Gastroesophageal sphincter (tissue), 3 donors: ENCODE results near the gene MKRN2.

Source experiments
- EP300 ChIP-seq: sonication (generic); formaldehyde crosslinking; IDR thresholded peaks from one replicate; pipeline ENCODE4 v1.6.1; 2017; ENCODE audit warnings: antibody characterized with exemption, mild to moderate bottlenecking
- POLR2A ChIP-seq, 2 donors: fragments of 450-650 bp; IDR thresholded peaks; one replicate each; pipeline ENCODE4 v1.6.1; 2017; ENCODE audit warnings: antibody characterized with exemption in 2 of 2, mild to moderate bottlenecking in 2 of 2, moderate library complexity in 1 of 2
- TF ChIP-seq, protein P1 (sequence below), 4 experiments: fragments of 200-600 bp in 2 of 4; fragments of 450-650 bp in 2 of 4; sonication (generic) in 1 of 4; IDR thresholded peaks; one replicate each; pipeline ENCODE4 v1.5.1; 2017 to 2019; ENCODE audit warnings: antibody characterized with exemption in 4 of 4, mild to moderate bottlenecking in 2 of 4, moderate library complexity in 2 of 4

DNA sequence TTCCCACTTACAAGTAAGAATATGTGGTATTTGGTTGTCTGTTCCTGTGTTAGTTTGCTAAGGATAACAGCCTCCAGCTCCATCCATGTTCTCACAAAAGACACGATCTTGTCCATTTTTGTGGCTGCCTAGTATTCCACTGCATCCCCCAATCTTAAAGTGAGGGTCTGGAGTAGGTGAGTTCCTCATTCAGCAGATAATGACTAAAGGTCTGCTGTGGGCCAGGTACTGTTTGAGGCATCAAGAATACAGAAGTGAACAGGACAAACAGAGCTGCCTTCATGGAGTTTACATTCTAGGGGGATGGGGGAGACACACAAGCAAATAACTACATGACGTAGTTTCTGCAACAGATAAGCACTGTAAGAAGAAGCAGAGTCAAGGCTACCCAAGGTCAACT is 35.9 kb upstream of the MKRN2 start:
- TF ChIP-seq, protein P1, sequence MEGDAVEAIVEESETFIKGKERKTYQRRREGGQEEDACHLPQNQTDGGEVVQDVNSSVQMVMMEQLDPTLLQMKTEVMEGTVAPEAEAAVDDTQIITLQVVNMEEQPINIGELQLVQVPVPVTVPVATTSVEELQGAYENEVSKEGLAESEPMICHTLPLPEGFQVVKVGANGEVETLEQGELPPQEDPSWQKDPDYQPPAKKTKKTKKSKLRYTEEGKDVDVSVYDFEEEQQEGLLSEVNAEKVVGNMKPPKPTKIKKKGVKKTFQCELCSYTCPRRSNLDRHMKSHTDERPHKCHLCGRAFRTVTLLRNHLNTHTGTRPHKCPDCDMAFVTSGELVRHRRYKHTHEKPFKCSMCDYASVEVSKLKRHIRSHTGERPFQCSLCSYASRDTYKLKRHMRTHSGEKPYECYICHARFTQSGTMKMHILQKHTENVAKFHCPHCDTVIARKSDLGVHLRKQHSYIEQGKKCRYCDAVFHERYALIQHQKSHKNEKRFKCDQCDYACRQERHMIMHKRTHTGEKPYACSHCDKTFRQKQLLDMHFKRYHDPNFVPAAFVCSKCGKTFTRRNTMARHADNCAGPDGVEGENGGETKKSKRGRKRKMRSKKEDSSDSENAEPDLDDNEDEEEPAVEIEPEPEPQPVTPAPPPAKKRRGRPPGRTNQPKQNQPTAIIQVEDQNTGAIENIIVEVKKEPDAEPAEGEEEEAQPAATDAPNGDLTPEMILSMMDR (IDR thresholded peaks at IDR 0.05): no peak
- TF ChIP-seq EP300 (no peak), POLR2A (IDR thresholded peaks at IDR 0.05) (no peak)
